Skeletal muscle tissue (tissue), 4 donors: Measurements from ENCODE around the gene LIPK. TPM values are rescaled to one million over a fixed set of nuclear protein-coding genes. Genes with fewer than 3 reads are reported as not detected.

Experiments
- H3K27ac ChIP-seq: one replicate; pipeline ENCODE4 v1.7.0; 2013; ENCODE audit warnings: mild to moderate bottlenecking, low read depth, low read length, inconsistent platforms
- H3K27me3 ChIP-seq, 3 donors: one replicate each; pipeline ENCODE4 v1.7.0; 2013; ENCODE audit warnings: low read length in 3 of 3; ENCODE audit not compliant: control insufficient read depth in 3 of 3, insufficient read depth in 3 of 3
- H3K36me3 ChIP-seq, 3 donors: one replicate each; pipeline ENCODE4 v1.7.0; 2013; ENCODE audit warnings: low read length in 3 of 3; ENCODE audit not compliant: control insufficient read depth in 3 of 3, insufficient read depth in 3 of 3
- H3K4me1 ChIP-seq, 3 donors: one replicate each; pipeline ENCODE4 v1.7.0; 2013; ENCODE audit warnings: low read length in 3 of 3, mild to moderate bottlenecking in 3 of 3; ENCODE audit not compliant: control insufficient read depth in 3 of 3, insufficient read depth in 3 of 3
- H3K4me3 ChIP-seq, 3 donors: one replicate each; pipeline ENCODE4 v1.7.0; 2013; ENCODE audit warnings: low read length in 3 of 3
- H3K9ac ChIP-seq, 3 donors: one replicate each; pipeline ENCODE4 v1.7.0; 2013; ENCODE audit warnings: low read length in 3 of 3, mild to moderate bottlenecking in 3 of 3, moderate library complexity in 2 of 3, low read depth in 1 of 3
- H3K9me3 ChIP-seq, 3 donors: one replicate each; pipeline ENCODE4 v1.7.0; 2013; ENCODE audit warnings: low read length in 3 of 3; ENCODE audit not compliant: control insufficient read depth in 3 of 3
- total RNA-seq: library from RNA; depleted of rRNA; stranded (reverse); fragments of >200 nt; gene quantifications from one replicate; pipeline ENCODE4 v1.2.3, GENCODE V29; 2014
- donor health status: Osteomylitis.

The LIPK gene
- total RNA-seq, 1 donor from 2014 or later: not detected

DNA sequence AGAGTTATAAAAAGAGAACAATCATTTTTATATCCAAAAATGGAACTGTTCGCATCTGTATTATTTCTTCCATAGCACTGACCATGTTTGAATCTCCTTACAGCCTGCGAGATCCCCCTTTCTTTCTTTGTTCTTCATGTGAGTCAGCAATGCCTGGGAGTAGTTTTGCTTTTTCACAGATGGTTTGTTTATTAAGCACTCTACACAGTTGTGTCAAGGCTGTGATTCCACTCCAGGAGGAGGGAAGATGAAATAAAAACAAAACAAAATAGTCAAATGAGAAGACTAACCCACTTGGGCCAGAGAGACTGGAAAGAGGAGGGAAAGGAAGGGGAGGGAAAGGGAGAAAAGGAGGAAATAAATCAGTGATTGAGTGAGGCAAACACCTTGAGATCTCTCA is 34.0 kb upstream of the LIPK start:
- Histone ChIP-seq H3K4me3 (no peak overlapping the region), H3K27me3 (no peaks in the 10 kb centered on the region), H3K27ac (no peak overlapping the region), H3K4me1 (no peaks in the 10 kb centered on the region), H3K9me3 (no peaks in the 10 kb centered on the region), H3K36me3 (no peaks in the 10 kb centered on the region), H3K9ac (no peak overlapping the region)

GRCh38 chr10:88676283-88677060 is 29.6 kb upstream of the LIPK start:
- Histone ChIP-seq H3K27me3 (no peaks in the 10 kb centered on the region), H3K4me1 (no peaks in the 10 kb centered on the region), H3K9me3 (no peaks in the 10 kb centered on the region), H3K4me3 (no peak overlapping the region), H3K9ac (no peak overlapping the region), H3K36me3 (no peaks in the 10 kb centered on the region), H3K27ac (no peak overlapping the region)

DNA sequence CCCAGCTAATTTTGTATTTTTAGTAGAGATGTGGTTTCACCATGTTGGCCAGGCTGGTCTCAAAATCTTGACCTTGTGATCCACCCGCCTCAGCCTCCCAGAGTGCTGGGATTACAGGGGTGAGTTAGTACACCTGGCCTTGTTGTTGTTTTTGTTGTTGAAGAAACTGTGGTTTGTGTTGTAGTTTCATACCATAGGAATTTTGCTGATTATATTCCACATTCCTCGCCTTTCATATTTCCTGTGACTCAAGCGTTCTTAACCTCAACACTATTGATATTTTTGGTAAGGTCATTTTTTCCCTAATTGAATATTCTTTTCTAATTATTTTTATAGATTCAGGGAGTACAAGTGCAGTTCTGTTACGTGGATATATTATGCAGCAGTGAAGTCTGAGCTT is 25.1 kb upstream of the LIPK start:
- Histone ChIP-seq H3K9me3 (no peaks in the 10 kb centered on the region), H3K27ac (no peak overlapping the region), H3K4me3 (no peak overlapping the region), H3K27me3 (no peaks in the 10 kb centered on the region), H3K4me1 (no peaks in the 10 kb centered on the region), H3K9ac (no peak overlapping the region), H3K36me3 (no peaks in the 10 kb centered on the region)

DNA sequence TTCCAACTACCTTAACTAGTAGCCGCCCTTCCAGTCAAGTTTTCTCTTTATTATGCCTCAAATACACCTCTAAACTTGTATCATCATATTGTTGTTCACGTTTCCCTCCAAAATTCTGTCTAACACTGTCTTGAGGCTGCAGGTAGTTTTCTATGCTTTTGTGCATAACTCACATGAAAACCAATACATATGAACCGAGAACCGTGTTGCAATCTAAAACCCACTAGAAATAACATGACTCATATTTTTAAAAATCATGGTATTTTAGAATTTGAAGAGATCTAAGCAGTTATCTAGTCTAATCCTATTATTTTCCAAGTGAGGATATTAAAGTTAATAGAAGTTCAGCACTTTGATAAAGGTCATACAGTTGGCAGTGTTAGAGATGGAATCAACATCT is 23.6 kb upstream of the LIPK start:
- H3K27ac ChIP-seq: no peak overlapping the region
- H3K4me1 ChIP-seq: no peaks in the 10 kb centered on the region
- H3K4me3 ChIP-seq: no peak overlapping the region
- no peaks in the 10 kb centered on the region for H3K27me3 ChIP-seq
- no peaks in the 10 kb centered on the region for H3K36me3 ChIP-seq
- no peaks in the 10 kb centered on the region for H3K9me3 ChIP-seq
- no peak overlapping the region for H3K9ac ChIP-seq

- Histone ChIP-seq H3K27me3 (no peaks in the 10 kb centered on the region), H3K36me3 (no peaks in the 10 kb centered on the region), H3K9ac (no peak overlapping the region), H3K27ac (no peak overlapping the region), H3K9me3 (no peaks in the 10 kb centered on the region), H3K4me3 (no peak overlapping the region), H3K4me1 (no peaks in the 10 kb centered on the region)
These were observed 18.1 kb upstream of the LIPK start for GRCh38 chr10:88687853-88688467.

DNA sequence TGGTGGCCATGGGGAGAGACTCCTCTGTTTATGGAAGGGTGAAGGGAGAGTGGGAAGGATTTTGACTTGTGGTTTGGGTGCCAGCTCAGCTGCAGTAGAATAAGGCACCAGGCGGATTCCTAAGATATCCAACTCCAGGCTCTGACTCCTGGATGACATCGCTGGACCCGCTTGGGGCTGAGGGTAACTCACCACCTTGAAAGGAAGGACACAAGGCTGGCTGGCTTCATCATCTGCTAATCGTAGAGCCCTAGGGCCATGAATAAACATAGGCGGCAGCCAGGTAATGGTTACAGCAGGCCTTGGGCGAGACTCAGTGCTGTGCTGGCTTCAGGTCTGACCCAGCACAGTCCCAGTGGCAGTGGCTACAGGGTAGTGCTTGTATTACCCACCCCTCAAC is 16.7 kb upstream of the LIPK start:
- Histone ChIP-seq H3K27ac (no peak overlapping the region), H3K27me3 (no peaks in the 10 kb centered on the region), H3K36me3 (no peaks in the 10 kb centered on the region), H3K4me3 (no peak overlapping the region), H3K4me1 (no peaks in the 10 kb centered on the region), H3K9me3 (no peaks in the 10 kb centered on the region), H3K9ac (no peak overlapping the region)

GRCh38 chr10:88693392-88694020 is 12.5 kb upstream of the LIPK start:
- Histone ChIP-seq H3K9ac (no peak overlapping the region), H3K9me3 (no peaks in the 10 kb centered on the region), H3K36me3 (no peaks in the 10 kb centered on the region), H3K4me1 (no peaks in the 10 kb centered on the region), H3K4me3 (no peak overlapping the region), H3K27ac (no peak overlapping the region), H3K27me3 (no peaks in the 10 kb centered on the region)

GRCh38 chr10:88702848-88703597 is 3.0 kb upstream of the LIPK start:
- no peaks in the 10 kb centered on the region for H3K9me3 ChIP-seq
- no peak overlapping the region for H3K27ac ChIP-seq
- H3K4me1 ChIP-seq: no peaks in the 10 kb centered on the region
- H3K27me3 ChIP-seq: no peaks in the 10 kb centered on the region
- H3K9ac ChIP-seq: no peak overlapping the region
- H3K36me3 ChIP-seq: no peaks in the 10 kb centered on the region
- H3K4me3 ChIP-seq: no peak overlapping the region

DNA sequence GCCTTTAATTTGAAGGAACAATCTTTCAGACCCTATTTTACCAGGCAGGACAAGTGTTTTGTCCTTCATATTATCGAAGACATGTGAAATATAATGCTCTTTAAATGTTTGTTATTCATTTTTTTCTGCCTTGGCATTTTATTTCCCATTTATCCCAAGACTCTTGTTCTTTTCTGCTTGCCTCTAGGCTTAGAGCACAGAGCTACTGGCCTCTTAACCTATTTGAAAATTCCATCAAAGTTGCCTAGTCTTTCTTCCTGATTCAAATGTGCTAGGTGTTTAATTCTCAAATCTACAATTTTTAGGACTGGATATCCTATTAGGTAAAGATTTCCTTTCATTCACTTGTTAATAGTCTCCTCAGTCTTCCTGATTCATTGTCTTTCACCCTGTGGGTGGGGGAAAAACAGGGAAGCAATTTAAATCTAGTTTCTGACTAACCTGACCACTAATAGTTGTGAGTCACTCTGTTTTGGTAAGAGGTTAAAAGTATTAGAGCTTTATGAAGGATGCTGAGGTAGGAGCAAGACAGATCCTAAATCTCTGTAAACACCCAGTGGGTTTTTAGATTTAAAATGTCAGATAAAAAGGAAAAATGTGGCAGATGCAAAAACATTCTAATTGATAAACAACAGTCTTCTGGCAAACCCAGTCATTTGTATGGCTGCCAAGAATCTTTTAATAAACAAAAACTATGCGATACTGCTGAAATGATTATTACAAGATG is 1.5 kb downstream of the LIPK start:
- no peaks in the 10 kb centered on the region for H3K27me3 ChIP-seq
- H3K9me3 ChIP-seq: no peaks in the 10 kb centered on the region
- no peak overlapping the region for H3K9ac ChIP-seq
- no peaks in the 10 kb centered on the region for H3K4me1 ChIP-seq
- no peak overlapping the region for H3K4me3 ChIP-seq
- H3K36me3 ChIP-seq: no peaks in the 10 kb centered on the region
- H3K27ac ChIP-seq: no peak overlapping the region
